ENCODE measurements around the gene SLC8A1.

Gene SLC8A1

DNA sequence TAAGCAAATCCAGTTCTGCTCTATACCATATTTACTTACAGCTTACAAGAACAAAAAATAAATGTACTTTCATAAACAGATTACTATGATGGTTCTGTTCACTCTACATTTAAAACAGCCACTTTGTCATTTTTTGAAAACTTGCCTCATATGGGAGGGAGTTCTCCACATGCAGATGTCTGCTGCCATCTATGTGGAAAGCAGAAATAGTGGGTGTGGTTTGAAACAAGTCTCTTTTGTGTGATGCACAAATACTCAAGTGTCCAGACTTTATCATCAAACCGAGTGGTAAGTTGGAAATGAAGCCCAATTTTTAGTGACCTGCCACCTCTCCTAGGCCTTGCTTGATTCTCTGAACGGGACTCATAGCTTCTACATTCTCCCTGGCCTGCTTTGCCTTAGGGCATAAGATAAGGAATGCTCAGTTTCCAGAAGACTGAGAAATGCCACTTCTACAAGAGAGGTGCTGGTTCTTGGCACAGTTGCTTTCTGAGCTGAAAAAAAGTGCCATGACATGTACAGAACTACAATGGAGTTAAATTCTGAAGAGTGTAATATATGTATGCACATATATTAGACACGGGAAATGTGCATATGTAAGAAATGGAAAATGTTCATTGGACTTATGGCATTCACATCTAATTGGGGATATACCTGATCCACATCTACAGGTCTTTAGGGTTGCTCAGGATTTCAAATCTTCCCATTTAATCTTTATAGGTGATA lies 221.0 kb downstream of the SLC8A1 start:
- no peak for DNase-seq (ENCODE audit: low read depth in 2 of 2)

DNA sequence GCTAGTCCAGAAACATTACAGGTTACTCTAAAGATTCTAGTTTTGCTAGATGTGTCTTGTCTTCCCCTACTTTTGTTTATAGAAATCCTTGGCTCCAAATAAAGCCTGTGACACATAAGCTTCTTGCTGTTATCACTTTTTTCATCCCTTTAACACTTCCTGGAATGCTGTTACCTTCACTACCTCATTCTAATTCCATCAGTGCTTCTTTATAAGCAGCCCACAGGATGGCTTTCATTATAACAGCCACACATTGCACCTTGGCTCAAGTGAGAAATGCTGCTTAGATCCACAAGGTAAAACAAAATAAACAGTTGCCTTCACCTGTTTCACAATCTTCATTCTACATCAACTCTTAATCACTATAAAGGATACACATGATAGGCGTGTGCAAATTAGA lies 221.7 kb downstream of the SLC8A1 start:
- no peak for DNase-seq (ENCODE audit: low read depth in 2 of 2)

DNA sequence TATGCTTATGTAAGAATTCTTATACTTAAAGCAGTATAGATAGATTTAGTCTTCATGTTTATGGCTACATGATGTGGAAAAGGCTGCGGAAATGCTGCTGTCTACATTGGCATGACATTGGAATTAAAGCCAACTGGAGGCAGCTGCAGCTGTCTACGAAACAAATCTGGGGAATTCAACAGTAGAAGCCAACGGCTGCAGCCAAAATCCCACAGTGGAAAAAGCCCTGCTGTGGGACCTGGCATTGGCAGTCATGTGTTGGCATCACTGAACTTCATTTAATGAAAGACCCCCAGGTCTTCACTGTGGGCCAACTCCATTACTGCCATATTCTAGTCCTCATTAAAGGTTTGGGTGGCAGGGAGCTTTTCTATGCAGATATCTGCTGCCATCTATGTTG lies 223.6 kb downstream of the SLC8A1 start:
- DNase-seq (ENCODE audit: low read depth in 2 of 2): no peak

DNA sequence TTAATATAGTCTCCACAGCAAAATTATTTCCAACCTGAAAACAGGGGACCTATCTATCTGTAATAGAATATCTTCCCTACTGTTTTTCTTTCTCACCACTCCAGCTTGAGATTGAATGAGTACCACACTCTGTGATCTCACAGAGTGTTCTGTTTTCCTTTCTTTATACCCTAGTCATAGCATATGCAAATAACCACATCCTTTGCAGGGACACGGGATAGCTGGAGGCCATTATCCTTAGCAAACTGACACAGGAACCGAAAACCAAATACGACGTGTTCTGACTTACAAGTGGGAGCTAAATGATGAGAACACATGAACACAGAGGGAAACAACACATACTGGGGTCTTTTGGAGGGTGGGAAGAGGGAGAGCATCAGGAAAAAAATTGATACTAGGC lies 224.7 kb downstream of the SLC8A1 start:
- DNase-seq (ENCODE audit: low read depth in 2 of 2): no peak

DNA sequence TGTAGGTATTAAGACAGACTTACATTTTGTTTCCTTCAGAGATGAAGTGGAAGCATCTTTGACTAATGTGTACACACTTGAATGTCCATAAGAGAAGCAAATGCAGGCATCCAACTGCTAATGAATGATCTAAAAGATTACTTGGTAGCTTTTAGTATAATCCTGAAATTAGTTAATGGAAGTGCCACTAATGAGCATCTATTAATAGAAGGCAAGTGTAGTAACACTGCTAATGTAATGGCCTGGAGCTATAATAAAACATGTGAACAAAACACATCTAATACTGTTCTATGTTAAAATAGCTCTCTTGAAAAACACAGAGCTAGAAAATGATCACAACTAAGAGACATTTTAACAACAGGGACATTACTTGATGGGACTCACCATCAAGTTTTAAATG lies 225.3 kb downstream of the SLC8A1 start:
- no peak for DNase-seq (ENCODE audit: low read depth in 2 of 2)

DNA sequence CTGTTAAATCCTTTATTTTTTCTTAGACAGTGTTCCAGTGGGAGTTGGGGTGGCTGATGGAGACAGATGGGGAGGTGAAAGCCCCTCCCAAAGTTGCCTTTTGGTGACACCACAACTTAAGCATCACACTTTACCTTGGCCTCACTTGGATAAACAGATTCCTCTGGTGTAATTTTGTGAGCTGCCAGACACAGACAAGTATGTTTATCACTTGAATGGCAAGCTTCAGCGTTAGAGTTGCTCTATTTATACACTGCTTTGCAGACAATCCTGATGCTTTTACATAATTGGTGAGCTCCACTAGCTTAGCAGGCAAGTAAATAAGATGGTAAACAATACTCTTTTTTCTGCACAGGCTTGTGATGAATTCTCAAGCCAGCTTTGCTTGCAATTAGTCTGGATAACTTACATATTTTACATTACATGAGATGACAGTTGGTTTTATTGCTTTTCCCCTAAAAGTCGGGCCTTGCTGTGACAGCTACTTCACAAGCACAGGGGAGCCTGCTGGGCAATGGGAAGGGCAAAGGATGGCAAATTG lies 226.2 kb downstream of the SLC8A1 start:
- DNase-seq (ENCODE audit: low read depth in 2 of 2): no peak

DNA sequence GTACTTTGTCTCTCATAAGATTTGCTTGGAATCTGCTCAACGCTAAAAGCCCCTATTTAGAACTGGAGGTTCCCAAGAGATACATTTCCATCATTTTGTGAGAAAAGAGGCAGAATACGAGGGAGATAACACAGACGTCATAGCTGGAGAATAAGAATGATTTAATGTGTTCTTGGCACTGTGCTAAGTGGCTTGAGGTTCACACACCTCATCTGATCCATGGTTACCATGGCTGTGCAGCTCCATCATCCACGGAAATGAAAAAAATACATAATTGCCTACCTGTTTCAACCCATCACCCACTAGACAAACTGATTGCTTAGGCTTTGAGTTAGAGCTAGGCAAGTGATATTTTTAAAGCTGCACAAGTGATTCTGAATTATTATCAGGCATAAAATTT lies 227.6 kb downstream of the SLC8A1 start:
- DNase-seq (ENCODE audit: low read depth in 2 of 2): no peak

DNA sequence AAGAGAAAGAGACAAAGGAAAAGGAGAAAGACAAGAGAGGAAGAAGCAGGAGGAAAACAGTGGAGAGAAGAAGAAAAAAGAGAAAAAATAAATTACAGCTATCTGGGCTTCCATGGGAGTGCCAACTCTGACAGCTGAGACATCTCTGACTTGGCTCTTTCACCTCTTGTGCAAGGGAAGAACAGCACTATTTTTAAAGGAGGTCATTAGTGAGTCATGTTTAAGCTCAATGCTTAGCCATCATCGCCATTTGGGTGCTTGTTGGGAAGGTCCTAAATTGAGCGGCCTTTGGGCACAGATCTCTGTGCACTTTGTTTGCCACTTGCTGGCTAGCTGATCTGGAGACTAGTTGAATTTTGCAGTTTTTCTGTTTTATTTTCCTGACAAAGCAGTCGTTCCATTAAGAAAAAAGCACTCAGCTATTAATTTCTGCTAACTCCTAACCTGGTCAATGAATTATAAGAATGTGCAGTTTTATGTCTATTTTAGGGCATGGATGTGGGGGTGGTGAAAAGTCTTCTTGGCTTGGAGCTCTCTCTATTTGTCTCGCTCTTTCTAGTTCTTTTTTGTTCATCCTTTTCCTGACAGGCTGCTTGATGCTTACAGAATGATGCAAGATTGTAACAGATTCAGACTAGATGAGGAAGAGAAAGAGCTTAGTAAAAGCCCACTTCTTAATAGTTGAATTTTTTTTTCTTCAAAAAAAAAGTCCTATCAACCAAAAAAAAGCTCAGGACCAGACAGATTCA lies 231.5 kb downstream of the SLC8A1 start:
- DNase-seq (ENCODE audit: low read depth in 2 of 2): no peak

DNA sequence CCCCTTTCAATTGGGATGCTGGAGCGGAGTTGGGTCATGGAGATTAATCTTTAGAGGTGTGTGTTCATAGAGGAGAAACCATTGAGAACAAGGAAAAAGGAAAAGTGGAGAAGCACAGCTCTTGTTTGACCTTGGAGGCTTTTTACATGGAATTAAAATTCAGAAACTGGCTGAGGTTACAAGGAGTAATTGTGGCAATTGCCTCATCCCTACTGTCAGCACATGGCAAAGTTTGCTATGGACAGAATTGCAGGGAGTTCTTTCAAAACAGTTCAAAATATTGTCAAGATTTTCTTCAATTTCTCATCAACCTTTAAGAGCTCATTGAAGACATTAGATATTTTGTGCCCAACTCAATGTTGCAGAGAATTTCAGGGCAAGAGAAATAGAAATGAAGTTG lies 232.7 kb downstream of the SLC8A1 start:
- DNase-seq (ENCODE audit: low read depth in 2 of 2): no peak

DNA sequence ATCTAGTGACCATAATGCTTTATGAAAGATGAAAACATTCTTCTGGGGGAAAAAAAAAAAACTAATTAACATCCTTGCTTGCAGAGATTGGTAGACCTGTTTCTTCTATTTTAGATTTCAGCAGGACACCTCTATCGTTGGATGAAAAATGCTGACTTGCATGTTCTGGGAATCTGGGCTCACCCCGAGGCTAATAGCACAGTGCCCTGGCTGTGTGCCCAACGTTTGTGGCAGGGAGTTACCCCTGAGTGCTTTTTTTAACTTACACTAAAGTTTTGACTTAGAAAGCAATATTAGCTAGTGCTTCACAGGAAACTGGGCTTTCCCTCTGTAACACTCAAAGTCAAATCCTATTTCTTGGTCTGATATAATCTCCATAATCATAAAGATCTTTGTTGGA lies 233.2 kb downstream of the SLC8A1 start:
- no peak for DNase-seq (ENCODE audit: low read depth in 2 of 2)

DNA sequence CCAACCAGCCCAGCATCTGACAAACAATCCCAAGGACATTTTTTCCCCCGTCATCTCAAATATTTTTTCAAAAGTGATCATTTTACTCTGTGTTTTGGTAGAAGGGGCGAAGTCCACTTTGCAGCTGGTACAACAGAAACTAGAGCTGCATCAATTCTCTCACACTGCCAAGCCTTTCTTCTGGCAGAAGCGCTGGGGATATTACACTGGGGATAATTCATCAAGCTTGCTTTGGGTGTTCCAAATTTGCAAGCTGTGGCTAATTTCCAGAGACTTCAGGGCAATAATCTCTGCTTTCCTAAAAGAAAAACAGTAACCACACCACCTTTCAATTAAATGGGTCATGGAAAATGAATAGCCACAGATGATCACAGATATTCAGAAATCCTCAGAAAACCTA lies 238.3 kb downstream of the SLC8A1 start:
- DNase-seq (ENCODE audit: low read depth in 2 of 2): no peak

DNA sequence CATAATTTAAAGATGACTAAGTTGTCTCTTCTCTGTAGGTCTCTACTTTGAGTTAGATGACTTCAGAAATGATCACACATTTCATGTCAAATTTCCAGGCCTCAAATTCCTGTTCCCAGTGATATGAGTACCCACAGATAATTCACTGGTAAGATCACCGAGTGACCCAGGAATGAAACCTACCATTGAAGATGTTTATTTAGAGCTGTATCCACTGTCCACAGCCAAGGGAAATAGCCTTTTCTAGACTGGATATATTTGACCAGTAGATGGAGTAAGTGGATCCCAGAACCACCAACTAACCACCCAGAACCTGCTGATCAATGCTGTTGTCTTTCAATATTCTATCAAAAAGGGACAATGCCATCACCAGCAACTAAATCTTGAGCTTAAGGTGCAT lies 238.8 kb downstream of the SLC8A1 start:
- no peak for DNase-seq (ENCODE audit: low read depth in 2 of 2)

DNA sequence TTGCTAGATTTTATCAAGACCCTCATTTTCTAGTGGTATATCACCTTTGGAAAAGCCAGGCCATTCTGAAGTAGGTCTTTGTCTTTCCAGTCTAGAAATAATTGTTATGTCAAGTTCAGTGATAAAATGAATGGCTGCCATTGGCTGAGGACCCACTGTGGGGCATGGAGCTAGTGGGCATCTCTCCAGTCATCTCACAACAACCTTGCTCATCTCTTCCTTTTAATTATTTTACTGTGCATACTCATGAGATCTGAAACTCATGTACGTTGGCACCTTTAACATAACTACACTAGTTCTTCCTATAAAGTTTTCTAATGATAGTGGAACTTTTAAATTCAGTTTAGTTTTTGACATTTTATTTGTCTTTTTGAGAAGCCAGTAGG lies 240.9 kb downstream of the SLC8A1 start:
- no peak for DNase-seq (ENCODE audit: low read depth in 2 of 2)

DNA sequence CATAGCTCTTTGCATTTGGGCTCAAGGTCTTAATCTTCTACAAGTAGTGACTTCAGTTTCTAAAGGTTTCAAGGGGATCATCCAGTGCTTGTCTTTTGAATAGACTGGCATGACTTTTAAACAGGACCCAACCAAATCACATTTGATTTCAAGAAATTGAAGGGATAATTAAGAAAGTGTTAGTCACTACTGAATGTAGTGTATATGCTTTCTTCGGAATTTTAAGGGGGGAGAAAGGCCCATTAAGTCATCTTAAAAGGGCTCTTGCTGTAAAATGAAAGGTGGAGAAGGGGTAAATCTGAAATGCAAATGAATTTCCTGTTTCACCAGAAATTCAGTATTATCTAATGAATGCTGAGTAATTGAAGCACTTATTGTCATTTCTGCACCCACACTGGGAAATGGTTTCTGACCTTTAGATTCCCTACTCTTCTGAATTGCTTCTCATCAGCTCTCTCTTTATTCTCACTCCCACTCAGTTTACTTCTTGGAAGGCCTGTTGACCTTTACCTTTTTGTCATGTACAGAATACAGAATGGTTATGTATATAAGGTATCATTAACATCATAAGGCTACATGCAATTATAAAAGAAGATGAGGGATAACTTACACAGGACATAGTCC lies 241.4 kb downstream of the SLC8A1 start:
- no peak for DNase-seq (ENCODE audit: low read depth in 2 of 2)

DNA sequence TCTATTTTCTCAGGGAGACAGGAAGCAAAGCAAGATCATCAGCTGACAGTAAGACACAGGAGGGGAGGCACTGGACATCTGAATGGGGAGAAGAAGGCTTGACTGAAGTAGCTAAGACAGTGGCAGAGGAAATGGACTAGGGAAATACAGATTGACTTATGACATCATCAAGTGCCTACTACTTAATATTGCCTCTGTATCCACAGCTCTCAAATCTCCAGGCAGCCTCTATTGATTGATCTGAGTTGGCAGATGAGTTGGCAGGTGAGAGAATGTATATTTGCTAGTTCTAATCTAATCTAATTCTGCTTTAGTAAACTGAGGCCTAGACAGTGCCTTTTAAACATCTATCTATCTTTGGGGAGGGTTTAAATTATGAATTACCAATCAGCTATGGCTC lies 242.1 kb downstream of the SLC8A1 start:
- no peak for DNase-seq (ENCODE audit: low read depth in 2 of 2)

DNA sequence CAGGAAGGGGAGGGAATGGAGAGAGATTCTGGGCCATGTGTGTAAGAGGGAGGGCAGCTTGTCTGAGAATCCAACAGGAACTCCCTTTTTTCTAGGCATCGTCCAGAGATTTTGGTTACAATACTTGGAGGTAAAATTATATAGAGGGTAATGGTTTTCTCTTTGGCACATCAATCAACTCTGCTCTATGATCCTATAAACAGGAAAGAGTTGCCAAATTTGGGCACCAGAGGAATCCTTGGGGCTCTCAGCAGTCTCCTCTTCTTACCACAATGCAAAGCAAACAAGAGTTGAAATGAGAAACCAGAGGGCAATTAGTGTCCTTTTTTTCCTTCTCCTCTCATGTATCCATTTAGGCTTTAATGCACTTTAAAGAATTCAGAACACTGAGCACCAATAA lies 243.4 kb downstream of the SLC8A1 start:
- no peak for DNase-seq (ENCODE audit: low read depth in 2 of 2)

DNA sequence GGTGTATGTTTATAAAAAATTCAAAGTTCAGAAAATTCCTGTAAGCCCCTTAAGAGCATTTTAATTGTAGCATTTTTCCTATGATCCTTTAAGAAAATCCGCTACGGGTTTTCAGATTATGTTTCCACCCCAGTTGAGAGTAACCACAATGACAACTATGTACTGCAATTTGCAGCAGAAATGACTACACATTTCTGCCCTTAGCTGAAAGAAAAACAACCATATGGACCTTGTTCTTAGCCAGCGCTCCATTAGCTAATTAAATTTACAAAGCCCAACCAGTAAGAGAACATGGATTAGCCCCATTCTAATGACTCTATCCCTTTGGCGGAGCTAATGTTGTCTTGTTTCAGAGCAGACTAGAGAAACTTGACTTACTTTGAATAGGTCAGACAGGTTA lies 247.6 kb downstream of the SLC8A1 start:
- no peak for DNase-seq (ENCODE audit: low read depth in 2 of 2)

DNA sequence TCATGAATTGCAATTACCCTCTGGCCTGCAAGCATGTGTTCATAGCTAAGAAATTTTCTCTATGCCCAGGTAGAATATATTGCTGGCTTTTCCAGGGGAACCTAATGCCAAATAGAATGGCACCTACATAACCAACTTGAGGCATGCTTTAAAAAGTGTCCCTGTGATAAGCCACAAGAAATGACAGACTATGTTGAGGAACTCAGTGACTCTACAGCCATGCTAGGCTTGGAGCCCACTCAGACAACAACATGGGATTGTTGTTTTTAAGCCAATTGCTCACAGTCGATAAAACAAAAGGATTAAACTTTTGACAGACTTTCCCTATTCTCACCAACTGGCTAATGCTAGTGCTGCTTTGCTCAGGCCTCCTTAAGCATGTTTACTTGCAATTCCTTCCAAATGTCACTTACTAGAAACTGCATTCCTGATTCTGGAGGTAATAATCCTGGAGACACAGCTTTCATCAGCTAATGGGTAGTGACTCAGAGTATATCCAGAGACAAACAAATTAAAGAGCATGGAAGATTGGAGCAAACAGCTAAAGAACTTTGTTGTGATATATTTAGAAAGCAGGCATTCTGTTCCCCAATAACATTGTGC lies 249.0 kb downstream of the SLC8A1 start:
- DNase-seq (ENCODE audit: low read depth in 2 of 2): no peak

DNA sequence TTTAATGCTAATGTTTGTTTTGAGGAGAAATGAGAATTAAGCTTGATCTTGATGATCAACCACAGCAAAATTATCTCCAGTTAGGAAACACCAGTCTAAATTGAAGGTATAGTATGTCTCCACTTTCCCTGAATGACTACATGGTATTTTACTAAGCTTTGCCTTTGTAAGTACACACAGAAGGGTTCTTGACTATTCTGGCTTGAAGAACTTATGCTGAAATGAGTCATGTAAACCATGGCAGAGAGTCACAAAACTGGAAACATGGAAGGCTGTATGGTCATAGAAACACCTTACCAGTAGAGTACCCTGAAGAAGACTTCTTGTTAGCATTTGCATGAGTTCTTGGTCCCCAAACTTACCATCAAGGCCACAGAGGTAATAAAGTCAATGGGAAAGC lies 250.5 kb downstream of the SLC8A1 start:
- no peak for DNase-seq (ENCODE audit: low read depth in 2 of 2)

DNA sequence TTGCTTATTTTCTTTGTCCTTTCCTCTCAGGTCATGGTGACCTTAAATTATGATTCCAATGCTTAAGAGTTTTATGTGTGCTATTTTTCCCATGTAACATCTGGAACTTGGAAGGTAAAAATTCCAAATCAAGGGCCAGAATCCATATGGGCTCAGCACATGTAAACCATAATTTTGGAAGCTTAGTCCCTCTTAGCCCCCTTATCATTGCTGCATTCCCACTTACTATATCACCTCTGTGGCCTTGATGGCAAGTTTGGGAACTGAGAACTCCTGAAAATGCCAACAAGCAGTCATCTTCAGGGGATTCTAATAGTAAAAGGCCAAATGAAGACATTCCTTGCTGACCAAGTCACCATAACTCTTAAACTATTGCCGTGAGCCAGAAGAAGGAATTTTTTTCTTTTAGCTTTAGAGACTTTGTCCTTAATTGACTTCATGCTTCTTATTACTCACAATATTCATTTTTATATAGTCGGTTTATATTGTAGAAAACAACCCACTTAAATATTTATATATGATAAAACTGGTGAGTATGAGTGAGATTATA lies 251.4 kb downstream of the SLC8A1 start:
- no peak for DNase-seq (ENCODE audit: low read depth in 2 of 2)

DNA sequence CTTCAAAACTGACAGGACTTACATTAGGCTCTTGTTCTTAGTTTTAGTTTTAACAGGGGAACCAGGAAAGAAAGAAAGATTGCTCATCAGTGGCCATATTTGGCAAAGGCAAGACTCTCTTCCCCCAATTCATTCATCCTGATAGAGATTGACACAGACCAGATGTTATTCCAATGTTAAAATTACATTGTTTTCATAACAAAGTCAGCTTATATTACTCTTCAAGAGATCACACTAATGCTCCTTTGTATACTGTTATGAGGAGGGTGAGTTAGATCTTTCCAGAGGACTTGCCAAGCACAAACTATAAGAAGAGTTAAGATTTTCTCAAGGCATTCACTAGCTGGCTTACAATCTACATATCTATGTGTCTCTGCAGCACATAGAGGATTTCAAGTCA lies 252.1 kb downstream of the SLC8A1 start:
- DNase-seq (ENCODE audit: low read depth in 2 of 2): no peak

DNA sequence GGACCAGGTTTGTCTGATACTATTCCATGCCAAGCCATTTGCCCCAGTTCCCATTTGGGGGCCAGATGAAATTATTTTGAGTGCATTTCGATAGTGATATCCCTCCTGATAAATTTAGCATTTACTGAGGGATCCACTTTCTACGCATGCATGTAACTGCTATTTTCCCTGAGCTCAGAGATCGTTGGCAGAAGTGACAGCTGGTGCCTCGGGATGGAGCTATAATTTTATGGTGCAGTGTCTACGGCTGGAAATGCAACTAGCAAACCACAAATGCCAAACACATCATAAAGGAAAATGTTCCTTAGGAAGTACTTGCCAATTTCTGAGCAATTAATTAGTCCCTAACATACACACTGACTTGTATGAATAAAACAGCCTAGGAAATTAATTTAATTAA lies 254.8 kb downstream of the SLC8A1 start:
- no peak for DNase-seq (ENCODE audit: low read depth in 2 of 2)
